Raji (cell line): ENCODE results near the gene ZMAT5.

Experiments used
- POLR2A ChIP-seq: IDR thresholded peaks from 2 replicates; pipeline ENCODE4 v1.6.1; 2011; ENCODE audit warnings: low read depth, low read length, control low read depth; ENCODE audit not compliant: insufficient read depth

The ZMAT5 gene

GRCh38 chr22:29729161-29729560 is 37.6 kb downstream of the ZMAT5 start:
- TF ChIP-seq POLR2A = no peak

GRCh38 chr22:29727131-29727523 is 39.7 kb downstream of the ZMAT5 start:
- TF ChIP-seq POLR2A = no peak

- TF ChIP-seq POLR2A = no peak
Measured at GRCh38 chr22:29726512-29727130, 40.2 kb downstream of the ZMAT5 start.

GRCh38 chr22:29726106-29726505 is 40.7 kb downstream of the ZMAT5 start:
- no peak for TF ChIP-seq POLR2A

- no peak for TF ChIP-seq POLR2A
Measured at GRCh38 chr22:29724843-29725242, 42.0 kb downstream of the ZMAT5 start.

GRCh38 chr22:29723766-29724165 is 43.0 kb downstream of the ZMAT5 start:
- TF ChIP-seq POLR2A = no peak

- no peak for TF ChIP-seq POLR2A
Measured at GRCh38 chr22:29722587-29722986, 44.2 kb downstream of the ZMAT5 start.

- TF ChIP-seq POLR2A = no peak
Measured at GRCh38 chr22:29722151-29722550, 44.7 kb downstream of the ZMAT5 start.

GRCh38 chr22:29720811-29721323 is 45.9 kb downstream of the ZMAT5 start:
- TF ChIP-seq POLR2A = no peak

GRCh38 chr22:29719899-29720645 is 46.7 kb downstream of the ZMAT5 start, which contains the start of gene CABP7:
TSS of gene CABP7 (plus strand) at chr22:29720003. CDS start at chr22:29720425, 422 bp downstream.
- TF ChIP-seq POLR2A = no peak

GRCh38 chr22:29718949-29719898 is 47.6 kb downstream of the ZMAT5 start:
- TF ChIP-seq POLR2A = no peak

GRCh38 chr22:29717789-29718188 is 49.0 kb downstream of the ZMAT5 start:
- TF ChIP-seq POLR2A = no peak

GRCh38 chr22:29716814-29717545 is 49.8 kb downstream of the ZMAT5 start:
- no peak for TF ChIP-seq POLR2A

- TF ChIP-seq POLR2A = no peak
Measured at GRCh38 chr22:29715705-29716104, 51.1 kb downstream of the ZMAT5 start.

GRCh38 chr22:29715240-29715639 is 51.6 kb downstream of the ZMAT5 start:
- TF ChIP-seq POLR2A = no peak

GRCh38 chr22:29713156-29713727 is 53.6 kb downstream of the ZMAT5 start:
- TF ChIP-seq POLR2A = no peak
